Mammary epithelial cell (primary cell): ENCODE data around the gene DACT2.

Experiments
- EZH2 ChIP-seq: IDR thresholded peaks from 2 replicates; pipeline ENCODE4 v1.6.1; 2012; ENCODE audit warnings: low read length, inconsistent platforms, borderline replicate concordance
- TF ChIP-seq, protein P1 (sequence below), 2 donors: IDR thresholded peaks in 1 of 2; conservative IDR thresholded peaks in 1 of 2; 2 replicates each; pipeline ENCODE4 v1.5.1; 2011 to 2012; ENCODE audit warnings: inconsistent platforms in 2 of 2, low read length in 2 of 2, mild to moderate bottlenecking in 2 of 2, control low read depth in 1 of 2, low read depth in 1 of 2; ENCODE audit not compliant: insufficient read depth in 1 of 2; ENCODE audit errors: extremely low read depth in 1 of 2

DNA sequence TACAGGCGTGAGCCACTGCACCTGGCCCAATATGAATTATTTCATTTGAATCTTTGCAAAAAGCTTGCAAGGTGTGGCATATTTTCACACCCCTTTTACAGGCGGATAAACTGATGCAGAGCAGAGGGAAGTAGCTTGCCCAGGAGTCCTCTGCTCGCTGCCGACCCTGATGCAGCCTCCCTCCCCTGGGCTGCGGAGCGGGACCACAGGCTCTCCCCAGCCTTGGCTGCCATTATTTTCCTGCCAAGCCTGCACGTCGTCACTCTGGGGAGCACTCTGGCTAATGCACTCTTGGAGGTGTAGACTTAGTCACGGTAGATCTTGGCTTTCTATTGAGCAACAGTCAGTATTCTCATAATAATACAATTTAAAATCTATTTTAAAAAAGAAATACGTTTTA, 34.8 kb upstream of the DACT2 start:
- TF ChIP-seq, protein P1, sequence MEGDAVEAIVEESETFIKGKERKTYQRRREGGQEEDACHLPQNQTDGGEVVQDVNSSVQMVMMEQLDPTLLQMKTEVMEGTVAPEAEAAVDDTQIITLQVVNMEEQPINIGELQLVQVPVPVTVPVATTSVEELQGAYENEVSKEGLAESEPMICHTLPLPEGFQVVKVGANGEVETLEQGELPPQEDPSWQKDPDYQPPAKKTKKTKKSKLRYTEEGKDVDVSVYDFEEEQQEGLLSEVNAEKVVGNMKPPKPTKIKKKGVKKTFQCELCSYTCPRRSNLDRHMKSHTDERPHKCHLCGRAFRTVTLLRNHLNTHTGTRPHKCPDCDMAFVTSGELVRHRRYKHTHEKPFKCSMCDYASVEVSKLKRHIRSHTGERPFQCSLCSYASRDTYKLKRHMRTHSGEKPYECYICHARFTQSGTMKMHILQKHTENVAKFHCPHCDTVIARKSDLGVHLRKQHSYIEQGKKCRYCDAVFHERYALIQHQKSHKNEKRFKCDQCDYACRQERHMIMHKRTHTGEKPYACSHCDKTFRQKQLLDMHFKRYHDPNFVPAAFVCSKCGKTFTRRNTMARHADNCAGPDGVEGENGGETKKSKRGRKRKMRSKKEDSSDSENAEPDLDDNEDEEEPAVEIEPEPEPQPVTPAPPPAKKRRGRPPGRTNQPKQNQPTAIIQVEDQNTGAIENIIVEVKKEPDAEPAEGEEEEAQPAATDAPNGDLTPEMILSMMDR (conservative IDR thresholded peaks at IDR 0.05 in 1 of 2, IDR thresholded peaks at IDR 0.05 in 1 of 2; ENCODE audit: extremely low read depth in 1 of 2, insufficient read depth in 1 of 2, low read depth in 1 of 2, low read length in 2 of 2), result no peak
- TF ChIP-seq EZH2, result no peak
